Keratinocyte (primary cell): ENCODE results near the gene NTNG1. TPM values are rescaled to one million over a fixed set of nuclear protein-coding genes. Genes with fewer than 3 reads are reported as not detected.

Experiments
- DNase-seq: peaks from one replicate; pipeline ENCODE4 v3.0.0-alpha.2; 2011; ENCODE audit warnings: low read depth, missing footprints, low spot score
- FAIRE-seq: peaks from 2 replicates; lab custom pipeline; 2011; peaks lifted over from hg19 to GRCh38; lab: Jason Lieb, UNC
- H2AFZ ChIP-seq: 2 replicates; pipeline ENCODE4 v1.6.0; 2012; ENCODE audit warnings: low read length, control low read depth, inconsistent platforms; ENCODE audit not compliant: control insufficient read depth
- H3K27ac ChIP-seq: 2 replicates; pipeline ENCODE4 v1.5.1; 2011; ENCODE audit warnings: low read length; ENCODE audit not compliant: control insufficient read depth, insufficient read depth
- H3K27me3 ChIP-seq: 3 replicates; pipeline ENCODE4 v1.6.0; 2011; ENCODE audit warnings: low read length; ENCODE audit not compliant: control insufficient read depth, insufficient read depth; ENCODE audit errors: extremely low read depth
- H3K36me3 ChIP-seq, 2 experiments: 2 replicates in 1 of 2; 3 replicates in 1 of 2; pipeline ENCODE4 v1.5.1; 2011; ENCODE audit warnings: low read length in 2 of 2, mild to moderate bottlenecking in 1 of 2; ENCODE audit not compliant: control insufficient read depth in 2 of 2, insufficient read depth in 2 of 2; ENCODE audit errors: extremely low read depth in 1 of 2
- H3K4me1 ChIP-seq: 3 replicates; pipeline ENCODE4 v1.5.1; 2011; ENCODE audit warnings: low read length; ENCODE audit not compliant: control insufficient read depth, insufficient read depth; ENCODE audit errors: extremely low read depth
- H3K4me2 ChIP-seq: 3 replicates; pipeline ENCODE4 v1.6.0; 2011; ENCODE audit warnings: low read depth, low read length; ENCODE audit not compliant: control insufficient read depth, insufficient read depth; ENCODE audit errors: extremely low read depth
- H3K4me3 ChIP-seq, 3 experiments: fragments of 200-600 bp in 1 of 3; sonication (generic) in 1 of 3; 2 replicates in 2 of 3; 3 replicates in 1 of 3; pipeline ENCODE4 v1.5.1; 2011 to 2016; ENCODE audit warnings: low read length in 3 of 3, mild to moderate bottlenecking in 3 of 3, control low read depth in 2 of 3, inconsistent platforms in 1 of 3, low read depth in 1 of 3, mixed read lengths in 1 of 3, mixed run types in 1 of 3, moderate library complexity in 1 of 3; ENCODE audit not compliant: control insufficient read depth in 2 of 3, insufficient read depth in 2 of 3; ENCODE audit errors: extremely low read depth in 1 of 3
- H3K79me2 ChIP-seq: 2 replicates; pipeline ENCODE4 v1.6.0; 2012; ENCODE audit warnings: low read length; ENCODE audit not compliant: control insufficient read depth, insufficient read depth
- H3K9ac ChIP-seq: 3 replicates; pipeline ENCODE4 v1.6.0; 2011; ENCODE audit warnings: low read length; ENCODE audit not compliant: control insufficient read depth, insufficient read depth; ENCODE audit errors: extremely low read depth
- H3K9me1 ChIP-seq: 3 replicates; pipeline ENCODE4 v1.6.0; 2011; ENCODE audit warnings: low read length; ENCODE audit not compliant: control insufficient read depth, insufficient read depth; ENCODE audit errors: extremely low read depth
- H3K9me3 ChIP-seq: 2 replicates; pipeline ENCODE4 v1.5.1; 2012; ENCODE audit warnings: low read depth, low read length; ENCODE audit not compliant: control insufficient read depth
- H4K20me1 ChIP-seq: 3 replicates; pipeline ENCODE4 v1.6.0; 2011; ENCODE audit warnings: low read length; ENCODE audit not compliant: control insufficient read depth, insufficient read depth; ENCODE audit errors: extremely low read depth
- EZH2 ChIP-seq: IDR thresholded peaks from one replicate; pipeline ENCODE4 v1.6.1; 2012; ENCODE audit warnings: inconsistent platforms, mild to moderate bottlenecking, low read length, moderate library complexity
- dilution Hi-C: fragments of 300-500 bp; cut with MboI; formaldehyde crosslinking; loops from one replicate; pipeline ENCODE4 v1.7.0; 2020; ENCODE audit warnings: low sequenced_read_pairs; ENCODE audit not compliant: extremely low pct_ligation_motif_present
- polyA plus RNA-seq, 5 experiments: library from polyadenylated mRNA; depleted of rRNA in 3 of 5; stranded (reverse) in 3 of 5; stranded (forward) in 1 of 5; unstranded in 1 of 5; fragments of >200 nt; gene quantifications; 1 replicate in 1 of 5; 2 replicates in 3 of 5; 3 replicates in 1 of 5; pipeline versions ENCODE4 v1.2.1 to v1.2.3, GENCODE V29; 2011 to 2012; ENCODE audit warnings: missing spikeins in 2 of 5, low read depth in 1 of 5, low replicate concordance in 1 of 5
- TF ChIP-seq, protein P1 (sequence below), 3 experiments: IDR thresholded peaks in 1 of 3; conservative IDR thresholded peaks in 1 of 3; optimal IDR thresholded peaks in 1 of 3; 2 replicates in 2 of 3; 3 replicates in 1 of 3; pipeline versions ENCODE3 to v1.5.1; 2011; ENCODE audit warnings: low read length in 3 of 3, mild to moderate bottlenecking in 3 of 3, moderate library complexity in 2 of 3, control low read depth in 1 of 3, inconsistent platforms in 1 of 3; ENCODE audit not compliant: insufficient read depth in 2 of 3; ENCODE audit errors: extremely low read depth in 1 of 3

Gene NTNG1
- polyA plus RNA-seq, 1 donor (not counting 4 experiments of a cell fraction or from before 2014, with no cell fraction given) = 8.1 TPM

DNA sequence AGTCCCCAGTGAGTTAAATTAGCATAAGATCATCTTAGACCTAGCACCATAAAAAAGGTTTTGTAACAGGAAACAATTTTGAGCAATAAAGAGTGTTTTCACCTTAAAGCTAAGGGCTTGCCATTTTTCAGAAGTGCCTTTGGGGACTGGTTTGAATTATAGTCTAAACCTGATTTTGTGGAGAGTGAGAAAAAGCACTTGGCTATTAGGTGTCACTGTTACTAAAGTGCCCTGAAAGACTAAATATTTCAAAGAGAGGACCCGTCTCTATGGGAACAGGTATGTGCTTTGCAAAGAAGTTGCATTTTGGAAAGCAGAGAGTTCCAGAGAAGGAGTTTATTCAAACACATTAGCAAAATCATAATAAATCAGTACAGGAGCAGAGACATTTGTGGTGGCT is 9.1 kb downstream of the NTNG1 start:
- no peak overlapping the region for H2AFZ ChIP-seq
- no peaks in the 10 kb centered on the region for H4K20me1 ChIP-seq
- peaks cover 7% of the 10 kb centered on the region for H3K4me1 ChIP-seq
- no peak overlapping the region for H3K9ac ChIP-seq
- no peak overlapping the region for H3K4me3 ChIP-seq
- peaks cover 7% of the 10 kb centered on the region for H3K79me2 ChIP-seq
- DNase-seq = no peak
- no peak for TF ChIP-seq EZH2
- TF ChIP-seq, protein P1, sequence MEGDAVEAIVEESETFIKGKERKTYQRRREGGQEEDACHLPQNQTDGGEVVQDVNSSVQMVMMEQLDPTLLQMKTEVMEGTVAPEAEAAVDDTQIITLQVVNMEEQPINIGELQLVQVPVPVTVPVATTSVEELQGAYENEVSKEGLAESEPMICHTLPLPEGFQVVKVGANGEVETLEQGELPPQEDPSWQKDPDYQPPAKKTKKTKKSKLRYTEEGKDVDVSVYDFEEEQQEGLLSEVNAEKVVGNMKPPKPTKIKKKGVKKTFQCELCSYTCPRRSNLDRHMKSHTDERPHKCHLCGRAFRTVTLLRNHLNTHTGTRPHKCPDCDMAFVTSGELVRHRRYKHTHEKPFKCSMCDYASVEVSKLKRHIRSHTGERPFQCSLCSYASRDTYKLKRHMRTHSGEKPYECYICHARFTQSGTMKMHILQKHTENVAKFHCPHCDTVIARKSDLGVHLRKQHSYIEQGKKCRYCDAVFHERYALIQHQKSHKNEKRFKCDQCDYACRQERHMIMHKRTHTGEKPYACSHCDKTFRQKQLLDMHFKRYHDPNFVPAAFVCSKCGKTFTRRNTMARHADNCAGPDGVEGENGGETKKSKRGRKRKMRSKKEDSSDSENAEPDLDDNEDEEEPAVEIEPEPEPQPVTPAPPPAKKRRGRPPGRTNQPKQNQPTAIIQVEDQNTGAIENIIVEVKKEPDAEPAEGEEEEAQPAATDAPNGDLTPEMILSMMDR (optimal IDR thresholded peaks at IDR 0.05 in 1 of 3, IDR thresholded peaks at IDR 0.05 in 1 of 3, conservative IDR thresholded peaks at IDR 0.05 in 1 of 3; ENCODE audit: extremely low read depth in 1 of 3, insufficient read depth in 2 of 3, low read length in 3 of 3) = no peak
- H3K27me3 ChIP-seq = no peaks in the 10 kb centered on the region
- H3K27ac ChIP-seq = no peak overlapping the region
- no peaks in the 10 kb centered on the region for H3K9me1 ChIP-seq
- H3K4me2 ChIP-seq = no peak overlapping the region
- dilution Hi-C loops = no loop called here
- FAIRE-seq = no peak
- H3K9me3 ChIP-seq = no peaks in the 10 kb centered on the region
- H3K36me3 ChIP-seq = no peaks in the 10 kb centered on the region

DNA sequence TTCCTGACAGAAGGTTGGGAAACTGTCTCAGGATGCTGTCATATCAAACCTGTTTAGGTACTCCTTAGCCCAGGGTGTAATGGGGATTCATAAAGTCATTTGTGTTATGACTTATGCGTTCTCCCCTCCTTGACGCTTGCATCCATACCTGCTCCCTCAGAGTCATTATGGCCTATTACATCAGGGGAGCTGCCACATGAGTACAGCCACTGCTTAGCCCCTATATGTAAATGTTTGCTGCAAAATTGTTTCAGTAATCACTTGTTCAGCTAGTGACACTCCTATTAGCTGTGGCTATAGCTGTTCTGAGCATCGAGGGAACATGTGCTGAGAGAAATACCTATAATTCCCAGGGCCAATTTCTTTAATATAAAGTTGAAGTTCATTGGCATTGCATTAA is 10.5 kb downstream of the NTNG1 start:
- peaks cover 4% of the 10 kb centered on the region for H3K4me1 ChIP-seq
- H3K27ac ChIP-seq = no peak overlapping the region
- H3K27me3 ChIP-seq = no peaks in the 10 kb centered on the region
- no peak overlapping the region for H2AFZ ChIP-seq
- H3K9ac ChIP-seq = no peak overlapping the region
- H3K4me3 ChIP-seq = no peak overlapping the region
- no peaks in the 10 kb centered on the region for H4K20me1 ChIP-seq
- TF ChIP-seq EZH2 = no peak
- TF ChIP-seq, protein P1 (optimal IDR thresholded peaks at IDR 0.05 in 1 of 3, IDR thresholded peaks at IDR 0.05 in 1 of 3, conservative IDR thresholded peaks at IDR 0.05 in 1 of 3; ENCODE audit: extremely low read depth in 1 of 3, insufficient read depth in 2 of 3, low read length in 3 of 3) = no peak
- H3K4me2 ChIP-seq = no peak overlapping the region
- H3K36me3 ChIP-seq = no peaks in the 10 kb centered on the region
- FAIRE-seq (no peak), DNase-seq (no peak)
- no peaks in the 10 kb centered on the region for H3K9me1 ChIP-seq
- dilution Hi-C loops = no loop called here
- H3K79me2 ChIP-seq = peaks cover 6% of the 10 kb centered on the region
- no peaks in the 10 kb centered on the region for H3K9me3 ChIP-seq
